Suprapubic skin (tissue), 4 donors: Measurements from ENCODE around the gene PDF.

Experiments used
- CTCF ChIP-seq, 2 donors: fragments of 200-600 bp in 1 of 2; fragments of 450-650 bp in 1 of 2; sonication (generic) in 1 of 2; IDR thresholded peaks; one replicate each; pipeline ENCODE4 v1.5.1; 2016 to 2019; ENCODE audit warnings: antibody characterized with exemption in 2 of 2, mild to moderate bottlenecking in 1 of 2, moderate library complexity in 1 of 2
- EP300 ChIP-seq: sonication (generic); formaldehyde crosslinking; IDR thresholded peaks from one replicate; pipeline ENCODE4 v1.6.1; 2017; ENCODE audit warnings: antibody characterized with exemption
- POLR2A ChIP-seq, 2 donors: fragments of 450-650 bp; IDR thresholded peaks; one replicate each; pipeline ENCODE4 v1.6.1; 2017; ENCODE audit warnings: antibody characterized with exemption in 2 of 2, mild to moderate bottlenecking in 2 of 2, moderate library complexity in 2 of 2
- POLR2AphosphoS5 ChIP-seq, 3 donors: sonication (generic); formaldehyde crosslinking; IDR thresholded peaks; one replicate each; pipeline ENCODE4 v1.6.1; 2017; ENCODE audit warnings: antibody characterized with exemption in 3 of 3

GRCh38 chr16:69366431-69366830 lies 36.0 kb upstream of the PDF start:
- TF ChIP-seq CTCF (IDR thresholded peaks at IDR 0.05) (no peak), POLR2A (IDR thresholded peaks at IDR 0.05) (no peak), POLR2AphosphoS5 (IDR thresholded peaks at IDR 0.05) (no peak), EP300 (no peak)
